ENCODE results near the gene HAPLN3.

HAPLN3 gene

GRCh38 chr15:88894348-88894818 is 961 bp downstream of the HAPLN3 start:
- peak; percentile 68 to 81 for DNase-seq (ENCODE audit: low read depth in 2 of 2)

GRCh38 chr15:88891540-88892254 is 3.6 kb downstream of the HAPLN3 start:
- no peak for DNase-seq (ENCODE audit: low read depth in 2 of 2)

- no peak for DNase-seq (ENCODE audit: low read depth in 2 of 2)
Observed at GRCh38 chr15:88890495-88890894, 4.8 kb downstream of the HAPLN3 start.

- DNase-seq (ENCODE audit: low read depth in 2 of 2) = no peak
Observed at GRCh38 chr15:88888719-88889118, 6.6 kb downstream of the HAPLN3 start.

GRCh38 chr15:88887068-88887580 is 8.2 kb downstream of the HAPLN3 start:
- DNase-seq (ENCODE audit: low read depth in 2 of 2) = no peak

- DNase-seq (ENCODE audit: low read depth in 2 of 2) = no peak
Observed at GRCh38 chr15:88882785-88883184, 12.6 kb downstream of the HAPLN3 start.

- DNase-seq (ENCODE audit: low read depth in 2 of 2) = no peak
Observed at GRCh38 chr15:88881775-88882174, 13.6 kb downstream of the HAPLN3 start.

GRCh38 chr15:88880944-88881740 is 14.2 kb downstream of the HAPLN3 start:
- DNase-seq (ENCODE audit: low read depth in 2 of 2) = no peak

- no peak for DNase-seq (ENCODE audit: low read depth in 2 of 2)
Observed at GRCh38 chr15:88878720-88879184, 16.6 kb downstream of the HAPLN3 start.

- no peak for DNase-seq (ENCODE audit: low read depth in 2 of 2)
Observed at GRCh38 chr15:88877906-88878305, 17.4 kb downstream of the HAPLN3 start.

GRCh38 chr15:88877415-88877814 is 17.9 kb downstream of the HAPLN3 start:
- no peak for DNase-seq (ENCODE audit: low read depth in 2 of 2)

- DNase-seq (ENCODE audit: low read depth in 2 of 2) = no peak
Observed at GRCh38 chr15:88876573-88876972, 18.8 kb downstream of the HAPLN3 start.

GRCh38 chr15:88874684-88875083 is 20.7 kb downstream of the HAPLN3 start:
- no peak for DNase-seq (ENCODE audit: low read depth in 2 of 2)

GRCh38 chr15:88874275-88874674 is 21.1 kb downstream of the HAPLN3 start:
- DNase-seq (ENCODE audit: low read depth in 2 of 2) = no peak

- DNase-seq (ENCODE audit: low read depth in 2 of 2) = no peak
Observed at GRCh38 chr15:88873786-88874185, 21.6 kb downstream of the HAPLN3 start.

- DNase-seq (ENCODE audit: low read depth in 2 of 2) = no peak
Observed at GRCh38 chr15:88872706-88873105, 22.6 kb downstream of the HAPLN3 start.

- no peak for DNase-seq (ENCODE audit: low read depth in 2 of 2)
Observed at GRCh38 chr15:88872106-88872505, 23.2 kb downstream of the HAPLN3 start.

- DNase-seq (ENCODE audit: low read depth in 2 of 2) = no peak
Observed at GRCh38 chr15:88871313-88871712, 24.0 kb downstream of the HAPLN3 start.

GRCh38 chr15:88866295-88866881 is 29.0 kb downstream of the HAPLN3 start:
- DNase-seq (ENCODE audit: low read depth in 2 of 2) = no peak

GRCh38 chr15:88865498-88866099 is 29.7 kb downstream of the HAPLN3 start:
- no peak for DNase-seq (ENCODE audit: low read depth in 2 of 2)

- no peak for DNase-seq (ENCODE audit: low read depth in 2 of 2)
Observed at GRCh38 chr15:88864861-88865497, 30.4 kb downstream of the HAPLN3 start.

Measured in stimulated activated CD4-positive, alpha-beta T cell treated with anti-CD3 and anti-CD28 coated beads, Interleukin-1b, Interleukin-23, amount 100 ng/mL, for 1 hour (primary cell).